ENCODE results near the gene ARHGAP25. TPM values are rescaled to one million over a fixed set of nuclear protein-coding genes. Genes with fewer than 3 reads are reported as not detected.

ARHGAP25 gene
- 7.7 TPM for total RNA-seq (ENCODE audit: insufficient read depth, low replicate concordance)

GRCh38 chr2:68734688-68735525 lies at the start of gene ARHGAP25:
ARHGAP25 (plus strand) TSS chr2:68734811; CDS start chr2:68735200, 389 bp downstream.
- peak; percentile 24 for DNase-seq (ENCODE audit: low spot score)

GRCh38 chr2:68686178-68686577 lies 48.4 kb upstream of the ARHGAP25 start:
- no peak for DNase-seq (ENCODE audit: low spot score)

GRCh38 chr2:68687018-68687417 lies 47.6 kb upstream of the ARHGAP25 start:
- no peak for DNase-seq (ENCODE audit: low spot score)

DNA sequence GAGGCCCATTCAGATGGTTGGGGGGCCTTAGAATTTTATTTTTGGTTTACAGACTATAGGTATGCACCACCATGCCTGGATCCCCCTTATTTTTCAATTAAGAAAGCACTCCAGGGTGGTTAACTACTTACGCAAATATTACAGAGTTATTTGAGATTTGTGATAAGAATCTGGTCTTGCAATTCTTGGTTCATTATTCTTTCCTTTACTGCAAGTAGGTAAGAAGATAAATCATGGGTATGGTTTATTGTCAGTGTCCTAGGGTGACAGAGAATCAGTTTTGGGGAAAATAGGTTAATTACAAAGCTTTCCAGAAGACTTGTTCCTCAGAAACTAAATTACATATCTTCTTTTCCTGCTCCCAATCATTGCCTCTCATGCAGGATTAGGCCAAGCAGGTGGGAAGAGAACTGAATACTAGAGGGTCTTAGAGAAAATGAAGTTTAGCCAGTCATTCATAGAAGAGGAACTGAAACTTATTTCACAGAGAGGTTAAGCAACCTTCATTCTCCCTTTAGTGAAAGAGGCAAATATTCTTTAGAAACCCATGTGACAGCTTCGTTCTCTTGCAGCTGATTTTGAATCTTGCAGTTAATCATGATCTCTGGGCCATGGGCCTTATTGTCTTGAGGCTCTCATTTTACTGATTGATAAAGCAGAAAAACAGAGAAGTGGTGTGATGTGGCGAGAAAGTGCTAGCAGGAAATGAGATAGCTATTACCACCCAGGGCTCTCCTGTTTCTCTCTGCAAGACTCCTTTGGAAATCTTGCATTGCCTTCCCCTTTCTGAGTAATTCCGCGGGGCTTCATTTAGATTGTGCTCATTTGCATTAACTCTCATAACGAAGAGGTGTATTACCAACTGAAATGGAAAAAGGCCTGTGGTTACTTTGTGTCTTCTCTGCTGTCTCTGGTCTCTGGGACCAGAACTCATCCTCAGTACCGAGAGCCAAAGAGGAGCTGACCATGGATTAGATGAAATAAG lies 44.8 kb upstream of the ARHGAP25 start:
- peak; percentile 18 for DNase-seq (ENCODE audit: low spot score)

DNA sequence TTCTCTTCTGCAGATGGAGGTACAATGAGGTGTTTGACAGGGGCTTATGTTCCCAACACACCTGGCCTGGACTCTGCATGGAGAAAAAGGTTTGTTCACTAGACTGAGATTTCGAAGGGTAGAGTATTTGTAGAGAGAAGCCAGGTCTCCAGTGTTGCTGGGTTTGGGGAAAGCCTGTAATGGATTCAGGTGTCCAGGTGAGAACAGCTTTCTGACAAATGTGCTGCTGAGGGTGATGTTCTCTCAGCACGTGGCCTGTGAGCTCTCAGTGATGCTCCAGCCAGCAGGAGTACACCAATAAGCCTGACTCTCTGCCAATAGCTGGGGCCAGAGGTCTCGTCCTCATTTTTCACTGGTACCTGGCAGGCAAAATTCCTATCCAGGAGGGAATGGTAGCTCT lies 43.8 kb upstream of the ARHGAP25 start:
- DNase-seq (ENCODE audit: low spot score), result no peak

DNA sequence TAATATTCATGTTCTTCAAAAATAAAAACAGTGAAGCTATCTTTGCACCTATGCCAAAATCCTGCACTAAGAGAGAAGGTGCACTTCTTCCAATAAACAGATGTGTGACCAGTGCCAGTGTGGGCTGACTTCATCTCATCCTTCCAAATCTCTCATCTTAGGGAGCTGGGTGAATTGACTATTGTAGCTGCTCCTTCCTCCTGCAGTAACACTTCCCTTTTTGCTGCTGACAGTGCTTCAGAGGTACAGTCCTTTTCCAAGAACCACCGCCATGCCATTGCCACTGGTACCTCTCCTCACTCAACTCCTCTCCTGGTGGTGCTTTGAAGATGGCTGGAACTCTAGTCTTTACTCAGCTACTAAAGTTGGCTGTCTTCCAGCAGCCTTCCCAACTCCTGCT lies 42.1 kb upstream of the ARHGAP25 start:
- DNase-seq (ENCODE audit: low spot score), result no peak

GRCh38 chr2:68693951-68694350 lies 40.7 kb upstream of the ARHGAP25 start:
- DNase-seq (ENCODE audit: low spot score), result no peak

GRCh38 chr2:68695971-68696370 lies 38.6 kb upstream of the ARHGAP25 start:
- no peak for DNase-seq (ENCODE audit: low spot score)

DNA sequence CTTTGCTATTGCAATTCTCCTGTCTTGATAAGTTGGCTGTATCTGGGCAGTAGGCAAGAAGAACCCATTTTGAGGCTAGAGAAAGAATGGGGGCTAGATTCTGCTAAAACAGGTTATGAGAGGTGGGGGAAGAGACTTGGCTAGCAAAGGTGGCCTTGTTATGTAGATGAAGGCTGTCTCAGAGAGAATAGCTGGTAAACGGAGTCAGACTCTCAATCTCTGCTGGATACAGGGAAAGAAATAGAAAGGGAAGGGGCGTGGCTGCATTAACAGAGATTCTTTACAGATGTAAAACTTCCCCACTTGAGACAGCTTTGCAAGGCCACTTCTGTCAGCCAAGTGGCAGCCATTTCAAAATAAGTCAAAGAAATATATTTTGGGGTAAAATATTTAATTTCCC lies 38.1 kb upstream of the ARHGAP25 start:
- DNase-seq (ENCODE audit: low spot score), result no peak

GRCh38 chr2:68698567-68699377 lies 35.8 kb upstream of the ARHGAP25 start:
- no peak for DNase-seq (ENCODE audit: low spot score)

DNA sequence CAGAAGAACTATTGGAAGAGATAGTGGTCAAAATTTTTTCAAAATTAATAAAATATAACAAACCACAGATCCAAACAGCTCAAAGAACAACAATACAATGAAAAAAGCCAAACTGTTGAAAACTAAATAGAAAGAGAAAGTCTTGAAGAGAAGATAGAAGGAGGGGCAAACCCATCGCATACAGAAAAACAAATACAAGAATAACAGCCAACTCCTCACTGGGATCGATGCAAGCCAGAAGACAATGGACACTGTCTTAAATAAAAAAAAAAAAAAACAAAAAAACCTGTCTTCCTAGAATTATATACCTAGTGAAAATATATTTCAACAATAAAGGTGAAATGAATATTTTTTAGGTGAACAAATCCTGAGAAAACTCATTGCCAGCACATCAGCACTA lies 34.1 kb upstream of the ARHGAP25 start:
- no peak for DNase-seq (ENCODE audit: low spot score)

- no peak for DNase-seq (ENCODE audit: low spot score)
Observed at GRCh38 chr2:68706637-68707036, 28.0 kb upstream of the ARHGAP25 start.

GRCh38 chr2:68708629-68709028 lies 26.0 kb upstream of the ARHGAP25 start:
- DNase-seq (ENCODE audit: low spot score), result no peak

- DNase-seq (ENCODE audit: low spot score), result peak; percentile 27
Observed at GRCh38 chr2:68709421-68709911, 25.1 kb upstream of the ARHGAP25 start.

- DNase-seq (ENCODE audit: low spot score), result no peak
Observed at GRCh38 chr2:68710336-68710735, 24.3 kb upstream of the ARHGAP25 start.

GRCh38 chr2:68710756-68711155 lies 23.9 kb upstream of the ARHGAP25 start:
- DNase-seq (ENCODE audit: low spot score), result no peak

DNA sequence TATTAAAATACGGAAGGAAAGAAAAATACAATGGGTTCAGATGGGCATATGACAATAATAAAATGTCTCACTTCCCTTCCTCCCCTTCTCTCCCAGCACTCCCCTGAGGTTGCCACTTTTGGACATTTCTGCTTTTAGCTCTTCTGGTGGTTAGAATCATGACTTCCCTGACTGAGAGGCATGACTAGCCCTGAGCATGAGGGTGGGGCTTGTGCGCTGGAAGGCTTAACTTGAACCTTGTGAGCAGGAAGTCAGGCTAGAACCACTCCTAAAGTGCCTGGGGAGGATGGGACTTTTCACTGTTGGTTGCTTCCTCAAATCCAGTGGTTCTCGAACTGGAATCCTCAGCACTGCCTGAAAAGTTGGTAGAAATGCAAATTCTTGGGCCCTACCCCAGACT lies 19.7 kb upstream of the ARHGAP25 start:
- peak; percentile 50 for DNase-seq (ENCODE audit: low spot score)

DNA sequence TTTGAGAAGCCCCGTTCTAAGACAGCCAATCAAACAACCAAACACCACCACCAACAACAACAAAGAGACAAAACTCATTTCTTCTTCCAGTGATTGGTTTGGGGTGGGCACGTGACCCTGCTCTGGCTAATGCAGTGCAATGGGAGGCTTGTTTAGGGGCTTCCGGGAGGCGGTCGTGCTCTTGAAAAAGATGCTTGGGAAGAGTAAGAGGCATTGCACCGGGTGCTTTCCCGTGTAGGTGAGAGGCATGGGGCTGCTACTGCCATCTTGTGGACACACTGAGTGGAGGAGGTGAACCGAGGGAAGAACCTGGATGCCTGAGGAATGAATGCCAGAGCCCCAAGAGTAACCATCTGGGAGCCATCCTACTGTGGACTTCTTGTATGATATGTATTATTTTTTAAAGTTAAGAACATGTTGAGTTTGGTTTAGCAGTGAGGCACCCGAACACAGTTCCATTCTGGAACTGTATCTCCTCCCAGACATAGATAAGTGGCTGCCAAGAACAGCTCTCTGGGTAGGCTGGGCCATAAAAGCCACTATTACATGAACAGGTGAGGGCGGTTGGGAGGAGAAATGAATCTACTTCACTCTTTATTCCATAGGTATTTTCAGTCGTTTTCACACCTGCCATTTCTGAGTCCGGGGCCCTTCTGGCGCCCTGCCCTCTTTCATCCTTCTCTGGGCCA lies 19.1 kb upstream of the ARHGAP25 start:
- peak; percentile 23 for DNase-seq (ENCODE audit: low spot score)

- no peak for DNase-seq (ENCODE audit: low spot score)
Observed at GRCh38 chr2:68716604-68717304, 17.9 kb upstream of the ARHGAP25 start.

GRCh38 chr2:68717305-68717661 lies 17.3 kb upstream of the ARHGAP25 start:
- no peak for DNase-seq (ENCODE audit: low spot score)

Measured in umbilical cord (tissue), 2 donors.